ENCODE results near the gene LRRC32.

DNA sequence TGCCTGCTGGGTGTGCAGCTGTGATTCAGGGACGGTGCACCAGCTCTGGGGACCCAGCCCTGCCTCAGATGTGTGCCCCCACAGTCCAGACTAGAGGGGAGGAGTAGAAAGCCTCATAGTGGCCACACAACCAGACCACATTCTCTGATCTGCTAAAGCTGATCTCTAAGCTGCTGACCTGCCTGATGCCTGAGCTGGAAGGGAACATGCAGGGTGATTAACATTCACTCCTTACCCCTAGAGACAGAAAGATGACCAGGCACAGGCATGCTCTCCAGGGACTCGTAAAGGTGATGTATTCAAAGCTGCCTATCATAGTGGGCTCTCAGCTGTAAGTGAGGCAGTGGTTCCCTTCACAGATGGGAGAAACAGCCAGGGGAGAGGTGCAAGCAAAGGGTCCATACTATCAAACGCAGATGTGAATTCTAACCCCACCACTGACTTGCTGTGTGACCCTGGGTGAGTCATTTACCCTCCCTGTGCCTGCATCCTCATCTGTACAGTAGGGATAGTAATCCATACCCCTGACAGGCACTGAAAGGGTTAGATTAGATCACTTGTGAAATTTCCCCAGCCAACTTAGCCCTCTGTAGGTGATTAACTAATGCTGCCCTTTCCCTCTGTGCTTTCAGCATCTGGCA, 29.0 kb upstream of the LRRC32 start:
- no peak for TF ChIP-seq CTCF (conservative IDR thresholded peaks at IDR 0.05; ENCODE audit: low read depth, low read length)
- TF ChIP-seq EZH2 (IDR thresholded peaks at IDR 0.05; ENCODE audit: low read length, unreplicated experiment) = no peak
- no peak for TF ChIP-seq EZH2phosphoT487 (IDR thresholded peaks at IDR 0.05; ENCODE audit: borderline replicate concordance, low read length)

Measured in PC-3 (cell line).